ENCODE measurements around the gene PRKCB.

- TF ChIP-seq CTCF (conservative IDR thresholded peaks at IDR 0.05; ENCODE audit: low read depth, low read length): no peak
- TF ChIP-seq EZH2 (IDR thresholded peaks at IDR 0.05; ENCODE audit: low read length, unreplicated experiment): no peak
These were observed 155.3 kb downstream of the PRKCB start for GRCh38 chr16:23991066-23991465.

Measured in PC-3 (cell line).